Measurements from ENCODE around the gene OR10A2.

The OR10A2 gene, protein sequence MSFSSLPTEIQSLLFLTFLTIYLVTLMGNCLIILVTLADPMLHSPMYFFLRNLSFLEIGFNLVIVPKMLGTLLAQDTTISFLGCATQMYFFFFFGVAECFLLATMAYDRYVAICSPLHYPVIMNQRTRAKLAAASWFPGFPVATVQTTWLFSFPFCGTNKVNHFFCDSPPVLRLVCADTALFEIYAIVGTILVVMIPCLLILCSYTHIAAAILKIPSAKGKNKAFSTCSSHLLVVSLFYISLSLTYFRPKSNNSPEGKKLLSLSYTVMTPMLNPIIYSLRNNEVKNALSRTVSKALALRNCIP

DNA sequence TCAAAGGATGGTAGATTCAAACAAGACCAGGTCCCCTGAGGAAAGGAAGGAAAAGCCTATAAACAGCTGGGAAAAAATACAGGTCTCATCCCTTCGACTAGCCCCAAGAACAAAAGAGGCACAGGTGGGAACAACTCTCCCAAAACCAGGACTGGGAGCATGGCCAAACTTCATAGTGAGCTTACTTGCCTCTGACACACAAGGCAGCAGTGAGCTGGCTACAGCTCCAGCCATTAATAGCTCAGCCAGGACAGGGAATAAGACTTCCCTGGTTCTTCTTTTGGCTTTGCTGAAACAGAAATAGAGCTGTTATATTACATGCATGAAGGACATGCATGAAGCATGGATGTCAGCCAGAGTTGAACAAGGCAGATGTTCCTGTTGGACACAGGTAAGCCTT, at the start of gene OR10A2:
Gene OR10A2, plus strand, starts transcription at position 97 of the 400 bp plus-strand sequence. CDS start 6,698 bp downstream, outside the sequence.
- no peak within 1 kb of the TSS for H3K9ac ChIP-seq (ENCODE audit: low read length in 2 of 2)
- H3K4me3 ChIP-seq (ENCODE audit: low read length in 2 of 2) = no peak within 1 kb of the TSS
- H3K9me3 ChIP-seq (ENCODE audit: control insufficient read depth in 2 of 2, low read length in 2 of 2) = peaks cover 0 to 2% of the 10 kb centered on the region in 2 donors
- no peaks in the 10 kb centered on the region for H3K27me3 ChIP-seq (ENCODE audit: control insufficient read depth in 1 of 2, insufficient read depth in 2 of 2, low read length in 2 of 2)
- H3K36me3 ChIP-seq (ENCODE audit: control insufficient read depth in 2 of 2, insufficient read depth in 2 of 2, low read length in 2 of 2) = no peaks in the 10 kb centered on the region
- H3K27ac ChIP-seq (ENCODE audit: low read length) = no peak within 1 kb of the TSS
- no peaks in the 10 kb centered on the region for H3K4me1 ChIP-seq (ENCODE audit: control insufficient read depth, insufficient read depth, low read length)

DNA sequence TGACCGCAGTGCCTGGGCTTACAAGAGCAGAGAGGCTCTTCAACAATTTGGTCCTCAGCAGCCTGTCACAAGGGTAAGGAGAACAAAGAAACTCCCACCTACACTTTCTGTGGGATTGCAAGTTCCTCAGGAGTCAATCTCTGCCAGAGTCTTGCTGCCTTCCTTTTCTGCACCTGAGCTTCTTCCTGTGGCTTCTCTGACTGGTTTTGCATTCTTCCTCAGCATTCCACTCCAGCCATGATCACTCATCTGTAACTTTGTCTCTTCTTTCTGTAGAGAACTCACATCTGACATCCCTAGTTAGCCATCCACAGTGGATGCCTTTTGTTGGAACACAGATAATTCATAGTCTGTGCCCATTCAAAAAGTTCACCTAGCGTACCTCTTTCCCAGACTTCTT, 49.2 kb upstream of the OR10A2 start:
- no peak overlapping the region for H3K9ac ChIP-seq (ENCODE audit: low read length in 2 of 2)
- no peaks in the 10 kb centered on the region for H3K36me3 ChIP-seq (ENCODE audit: control insufficient read depth in 2 of 2, insufficient read depth in 2 of 2, low read length in 2 of 2)

DNA sequence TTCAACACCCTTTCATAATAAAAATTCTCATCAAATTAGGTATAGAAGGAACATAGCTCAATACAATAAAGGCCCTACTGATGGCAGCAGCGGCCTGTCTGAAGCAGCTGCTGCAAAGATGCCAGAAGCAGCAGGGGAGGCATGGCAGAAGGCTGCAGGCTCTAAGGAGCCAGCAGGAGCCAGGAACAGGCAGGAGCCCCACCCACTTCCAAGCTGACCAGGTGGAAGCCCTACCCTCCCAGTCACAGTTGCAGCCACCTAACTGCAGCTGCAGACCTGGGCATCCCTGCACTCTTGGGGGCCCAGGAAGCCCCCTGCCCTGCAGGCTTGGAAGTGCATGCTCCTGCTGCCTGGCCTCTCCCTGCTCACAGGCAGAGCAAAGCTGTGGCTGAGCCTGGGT, 45.2 kb upstream of the OR10A2 start:
- no peak overlapping the region for H3K27ac ChIP-seq (ENCODE audit: low read length)
- no peak overlapping the region for H3K9ac ChIP-seq (ENCODE audit: low read length in 2 of 2)
- peaks cover 0 to 9% of the 10 kb centered on the region in 2 donors for H3K27me3 ChIP-seq (ENCODE audit: control insufficient read depth in 1 of 2, insufficient read depth in 2 of 2, low read length in 2 of 2)
- H3K4me3 ChIP-seq (ENCODE audit: low read length in 2 of 2) = no peak overlapping the region
- H3K9me3 ChIP-seq (ENCODE audit: control insufficient read depth in 2 of 2, low read length in 2 of 2) = no peaks in the 10 kb centered on the region
- H3K4me1 ChIP-seq (ENCODE audit: control insufficient read depth, insufficient read depth, low read length) = no peaks in the 10 kb centered on the region
- no peaks in the 10 kb centered on the region for H3K36me3 ChIP-seq (ENCODE audit: control insufficient read depth in 2 of 2, insufficient read depth in 2 of 2, low read length in 2 of 2)

More for the DNA sequence above, 49.2 kb upstream of the OR10A2 start:
- no peaks in the 10 kb centered on the region for H3K9me3 ChIP-seq (ENCODE audit: control insufficient read depth in 2 of 2, low read length in 2 of 2)
- H3K4me3 ChIP-seq (ENCODE audit: low read length in 2 of 2) = no peak overlapping the region
- H3K27ac ChIP-seq (ENCODE audit: low read length) = no peak overlapping the region
- H3K4me1 ChIP-seq (ENCODE audit: control insufficient read depth, insufficient read depth, low read length) = no peaks in the 10 kb centered on the region
- peaks cover 0 to 9% of the 10 kb centered on the region in 2 donors for H3K27me3 ChIP-seq (ENCODE audit: control insufficient read depth in 1 of 2, insufficient read depth in 2 of 2, low read length in 2 of 2)

DNA sequence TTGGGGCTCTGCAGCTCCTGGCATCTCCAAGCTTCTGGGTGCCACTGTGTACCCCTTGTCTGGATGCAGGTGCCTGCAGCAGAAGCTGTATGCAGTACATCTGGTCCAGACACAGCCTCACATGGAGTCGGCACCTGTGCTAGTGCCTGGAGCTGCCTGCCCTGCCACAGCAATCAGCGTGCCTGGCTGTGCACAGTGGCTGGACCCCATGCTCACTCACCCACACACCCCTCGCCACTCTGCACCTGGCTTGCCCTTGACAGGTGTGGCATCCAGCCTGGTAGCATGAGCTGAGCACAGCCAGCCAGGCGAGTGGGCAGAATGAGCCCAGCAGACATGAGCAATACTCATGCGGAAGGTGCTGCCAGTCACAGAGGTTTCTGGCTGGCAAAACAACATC, 43.9 kb upstream of the OR10A2 start:
- Histone ChIP-seq H3K4me3 (ENCODE audit: low read length in 2 of 2) (no peak overlapping the region), H3K36me3 (ENCODE audit: control insufficient read depth in 2 of 2, insufficient read depth in 2 of 2, low read length in 2 of 2) (no peaks in the 10 kb centered on the region), H3K4me1 (ENCODE audit: control insufficient read depth, insufficient read depth, low read length) (no peaks in the 10 kb centered on the region), H3K27ac (ENCODE audit: low read length) (no peak overlapping the region), H3K9ac (ENCODE audit: low read length in 2 of 2) (no peak overlapping the region), H3K27me3 (ENCODE audit: control insufficient read depth in 1 of 2, insufficient read depth in 2 of 2, low read length in 2 of 2) (no peaks in the 10 kb centered on the region), H3K9me3 (ENCODE audit: control insufficient read depth in 2 of 2, low read length in 2 of 2) (no peaks in the 10 kb centered on the region)

DNA sequence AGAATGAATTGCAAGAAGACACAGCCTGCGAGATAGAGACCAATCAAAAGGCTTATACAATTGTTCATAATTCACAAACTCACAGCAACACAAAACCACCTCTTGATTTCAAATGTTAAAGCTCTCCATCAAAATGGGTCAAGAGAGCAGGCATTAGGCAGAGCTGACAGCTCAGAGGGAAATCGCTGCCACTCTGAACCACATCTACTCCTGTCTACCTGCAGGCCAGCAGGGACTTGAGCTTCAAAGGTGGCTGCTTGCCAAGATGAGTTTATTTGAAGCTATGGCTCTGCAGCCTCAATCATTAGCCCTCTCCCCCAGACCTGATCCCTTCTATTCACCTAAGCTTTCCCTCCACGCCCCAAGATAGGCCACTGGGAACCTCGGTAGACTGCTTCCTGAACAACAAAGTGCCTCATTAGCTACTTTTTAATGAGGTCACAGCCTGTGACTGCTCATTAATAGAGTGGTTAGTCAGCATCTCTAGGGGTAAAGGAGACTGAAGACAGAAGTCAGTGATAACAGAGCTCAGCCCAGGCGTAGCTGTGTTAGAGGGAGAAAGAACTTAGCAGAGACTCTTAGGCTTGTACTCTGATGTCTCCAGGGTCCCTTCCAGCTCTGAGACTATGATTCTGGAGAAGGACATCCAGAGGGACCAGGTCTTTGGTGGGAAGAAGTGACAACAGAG, 38.6 kb upstream of the OR10A2 start:
- Histone ChIP-seq H3K36me3 (ENCODE audit: control insufficient read depth in 2 of 2, insufficient read depth in 2 of 2, low read length in 2 of 2) (no peaks in the 10 kb centered on the region), H3K4me1 (ENCODE audit: control insufficient read depth, insufficient read depth, low read length) (no peaks in the 10 kb centered on the region), H3K4me3 (ENCODE audit: low read length in 2 of 2) (no peak overlapping the region), H3K27me3 (ENCODE audit: control insufficient read depth in 1 of 2, insufficient read depth in 2 of 2, low read length in 2 of 2) (no peaks in the 10 kb centered on the region), H3K9me3 (ENCODE audit: control insufficient read depth in 2 of 2, low read length in 2 of 2) (no peaks in the 10 kb centered on the region), H3K9ac (ENCODE audit: low read length in 2 of 2) (no peak overlapping the region), H3K27ac (ENCODE audit: low read length) (no peak overlapping the region)

DNA sequence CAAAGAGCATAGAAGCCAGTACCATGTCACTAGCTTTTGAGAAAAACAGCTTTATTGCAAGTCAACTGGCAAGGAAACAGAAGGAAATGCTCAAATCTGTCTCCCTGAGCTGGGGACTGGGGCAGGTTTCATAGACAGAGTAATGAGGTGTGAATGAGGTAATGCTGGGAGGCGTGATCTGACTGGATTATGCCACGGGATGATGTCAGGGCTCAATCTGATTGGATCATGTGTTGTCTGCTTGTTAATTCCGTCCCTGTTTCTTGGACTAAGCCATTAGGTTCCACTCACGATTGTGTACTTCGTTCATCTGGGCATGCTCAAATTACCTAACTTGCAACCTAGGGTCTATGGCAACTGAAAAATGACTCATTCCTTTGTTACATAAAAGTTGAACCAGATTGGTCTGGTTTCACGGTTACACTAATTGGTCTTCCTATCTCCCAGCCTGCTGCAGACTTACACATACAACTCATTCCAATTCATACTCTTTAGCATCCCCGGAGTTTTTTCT, 37.6 kb upstream of the OR10A2 start:
- H3K4me3 ChIP-seq (ENCODE audit: low read length in 2 of 2) = no peak overlapping the region
- H3K9ac ChIP-seq (ENCODE audit: low read length in 2 of 2) = no peak overlapping the region
- no peaks in the 10 kb centered on the region for H3K36me3 ChIP-seq (ENCODE audit: control insufficient read depth in 2 of 2, insufficient read depth in 2 of 2, low read length in 2 of 2)

DNA sequence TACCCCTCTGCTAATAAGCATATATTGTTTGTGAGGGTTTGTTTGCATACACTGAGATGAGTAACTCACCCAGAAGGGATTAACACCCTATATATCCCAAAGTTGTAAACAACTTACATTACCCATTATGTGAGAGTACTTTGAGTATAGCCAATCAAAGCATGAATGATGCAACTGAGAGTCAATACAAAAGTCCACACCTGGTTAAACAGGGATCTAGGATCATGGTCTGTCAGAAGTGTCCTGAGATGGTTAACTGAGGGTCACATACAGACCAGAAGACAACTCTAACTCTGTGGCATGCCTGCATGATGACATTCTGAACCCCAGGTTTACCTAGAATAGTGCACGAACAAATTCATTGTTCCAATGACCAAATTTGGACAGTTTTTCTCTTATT, 34.8 kb upstream of the OR10A2 start:
- Histone ChIP-seq H3K36me3 (ENCODE audit: control insufficient read depth in 2 of 2, insufficient read depth in 2 of 2, low read length in 2 of 2) (no peaks in the 10 kb centered on the region), H3K27me3 (ENCODE audit: control insufficient read depth in 1 of 2, insufficient read depth in 2 of 2, low read length in 2 of 2) (no peaks in the 10 kb centered on the region), H3K9me3 (ENCODE audit: control insufficient read depth in 2 of 2, low read length in 2 of 2) (no peaks in the 10 kb centered on the region), H3K27ac (ENCODE audit: low read length) (no peak overlapping the region), H3K9ac (ENCODE audit: low read length in 2 of 2) (no peak overlapping the region), H3K4me3 (ENCODE audit: low read length in 2 of 2) (no peak overlapping the region), H3K4me1 (ENCODE audit: control insufficient read depth, insufficient read depth, low read length) (no peaks in the 10 kb centered on the region)

More for the DNA sequence above, 37.6 kb upstream of the OR10A2 start:
- H3K9me3 ChIP-seq (ENCODE audit: control insufficient read depth in 2 of 2, low read length in 2 of 2) = no peaks in the 10 kb centered on the region
- H3K4me1 ChIP-seq (ENCODE audit: control insufficient read depth, insufficient read depth, low read length) = no peaks in the 10 kb centered on the region
- no peak overlapping the region for H3K27ac ChIP-seq (ENCODE audit: low read length)
- no peaks in the 10 kb centered on the region for H3K27me3 ChIP-seq (ENCODE audit: control insufficient read depth in 1 of 2, insufficient read depth in 2 of 2, low read length in 2 of 2)

DNA sequence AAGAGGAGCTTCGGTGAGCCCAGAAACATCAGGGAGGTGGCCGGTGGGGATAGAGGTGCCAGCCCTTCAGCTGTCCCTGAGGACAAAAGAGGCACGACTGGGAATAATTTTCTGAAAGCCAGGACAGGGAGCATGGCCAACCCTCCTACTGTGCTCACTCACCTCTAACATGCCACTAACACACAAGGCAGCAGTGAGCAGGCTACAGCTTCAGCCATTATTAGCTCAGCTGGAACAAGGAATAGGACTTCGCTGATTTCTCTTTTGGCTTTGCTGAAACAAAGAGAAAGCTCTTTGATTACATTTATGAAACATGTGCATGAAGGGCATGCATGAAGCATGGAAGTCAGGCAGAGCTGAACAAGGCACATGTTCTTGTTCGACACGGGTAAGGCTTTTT, 29.5 kb upstream of the OR10A2 start:
- Histone ChIP-seq H3K9ac (ENCODE audit: low read length in 2 of 2) (no peak overlapping the region), H3K27ac (ENCODE audit: low read length) (no peak overlapping the region), H3K27me3 (ENCODE audit: control insufficient read depth in 1 of 2, insufficient read depth in 2 of 2, low read length in 2 of 2) (no peaks in the 10 kb centered on the region), H3K4me3 (ENCODE audit: low read length in 2 of 2) (no peak overlapping the region), H3K36me3 (ENCODE audit: control insufficient read depth in 2 of 2, insufficient read depth in 2 of 2, low read length in 2 of 2) (no peaks in the 10 kb centered on the region), H3K4me1 (ENCODE audit: control insufficient read depth, insufficient read depth, low read length) (no peaks in the 10 kb centered on the region), H3K9me3 (ENCODE audit: control insufficient read depth in 2 of 2, low read length in 2 of 2) (no peaks in the 10 kb centered on the region)

DNA sequence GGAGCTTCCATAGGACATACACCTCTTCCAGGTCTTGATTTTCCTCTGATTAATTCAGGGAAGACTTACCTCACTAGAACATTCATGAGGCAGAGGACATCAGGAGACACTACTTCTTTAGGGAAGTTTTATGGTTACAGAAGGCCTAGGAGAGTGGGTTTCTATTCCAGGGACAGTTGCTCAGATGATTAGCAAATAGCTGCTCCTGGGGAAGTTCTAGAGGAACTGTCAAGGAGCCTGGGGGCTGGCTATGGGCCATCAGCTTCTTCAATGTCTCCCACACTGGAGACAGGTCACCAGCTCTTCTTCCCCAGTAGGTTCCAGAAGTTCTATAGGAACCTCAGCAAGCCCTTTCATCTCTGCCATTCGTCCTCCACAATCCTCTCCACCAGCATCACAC, 28.8 kb upstream of the OR10A2 start:
- no peaks in the 10 kb centered on the region for H3K4me1 ChIP-seq (ENCODE audit: control insufficient read depth, insufficient read depth, low read length)
- no peaks in the 10 kb centered on the region for H3K27me3 ChIP-seq (ENCODE audit: control insufficient read depth in 1 of 2, insufficient read depth in 2 of 2, low read length in 2 of 2)
- no peak overlapping the region for H3K4me3 ChIP-seq (ENCODE audit: low read length in 2 of 2)
- no peaks in the 10 kb centered on the region for H3K36me3 ChIP-seq (ENCODE audit: control insufficient read depth in 2 of 2, insufficient read depth in 2 of 2, low read length in 2 of 2)
- no peak overlapping the region for H3K27ac ChIP-seq (ENCODE audit: low read length)
- no peaks in the 10 kb centered on the region for H3K9me3 ChIP-seq (ENCODE audit: control insufficient read depth in 2 of 2, low read length in 2 of 2)
- H3K9ac ChIP-seq (ENCODE audit: low read length in 2 of 2) = no peak overlapping the region

DNA sequence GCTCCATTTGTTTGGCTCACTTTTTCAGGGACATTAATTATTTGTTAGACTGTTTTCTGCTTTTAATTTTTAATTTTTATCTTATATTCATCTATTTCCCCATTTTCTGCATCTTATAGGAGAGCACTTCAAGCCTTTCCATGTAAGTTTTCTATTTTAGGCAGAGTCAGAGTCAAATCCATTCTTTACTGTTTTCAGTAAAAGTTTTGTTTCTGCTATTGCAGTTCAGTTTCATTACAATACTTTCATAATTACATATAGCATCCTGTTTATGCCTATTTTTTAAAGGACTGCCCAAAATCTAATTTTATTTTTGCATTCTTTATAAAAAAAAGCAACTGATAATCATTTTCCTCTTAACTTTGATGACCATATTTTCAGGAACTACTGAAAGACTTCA, 21.2 kb upstream of the OR10A2 start:
- H3K36me3 ChIP-seq (ENCODE audit: control insufficient read depth in 2 of 2, insufficient read depth in 2 of 2, low read length in 2 of 2) = no peaks in the 10 kb centered on the region
- no peaks in the 10 kb centered on the region for H3K9me3 ChIP-seq (ENCODE audit: control insufficient read depth in 2 of 2, low read length in 2 of 2)
- H3K27ac ChIP-seq (ENCODE audit: low read length) = no peak overlapping the region
- H3K9ac ChIP-seq (ENCODE audit: low read length in 2 of 2) = no peak overlapping the region
- no peaks in the 10 kb centered on the region for H3K4me1 ChIP-seq (ENCODE audit: control insufficient read depth, insufficient read depth, low read length)
- H3K27me3 ChIP-seq (ENCODE audit: control insufficient read depth in 1 of 2, insufficient read depth in 2 of 2, low read length in 2 of 2) = no peaks in the 10 kb centered on the region
- no peak overlapping the region for H3K4me3 ChIP-seq (ENCODE audit: low read length in 2 of 2)

DNA sequence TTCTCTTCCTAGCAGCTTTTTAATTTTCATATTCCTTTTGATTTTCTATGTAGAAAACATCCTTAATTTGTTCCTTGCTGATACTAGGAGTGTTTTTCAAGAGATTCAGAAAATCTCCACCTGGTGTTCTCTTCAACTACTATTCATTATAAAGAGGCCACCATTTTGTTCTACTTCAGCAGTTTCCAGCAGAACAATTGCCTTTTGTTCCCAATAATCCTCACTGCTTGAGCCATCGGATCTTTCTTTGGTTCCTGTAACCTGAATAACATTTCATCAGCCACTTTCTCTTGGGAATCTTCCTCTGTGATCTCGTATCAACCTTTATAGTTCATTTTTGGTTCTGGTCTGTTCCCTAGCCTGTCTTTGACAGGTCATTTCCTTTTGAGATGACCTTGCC, 19.2 kb upstream of the OR10A2 start:
- H3K9ac ChIP-seq (ENCODE audit: low read length in 2 of 2) = no peak overlapping the region
- H3K4me1 ChIP-seq (ENCODE audit: control insufficient read depth, insufficient read depth, low read length) = no peaks in the 10 kb centered on the region
- no peak overlapping the region for H3K4me3 ChIP-seq (ENCODE audit: low read length in 2 of 2)
- no peak overlapping the region for H3K27ac ChIP-seq (ENCODE audit: low read length)
- H3K27me3 ChIP-seq (ENCODE audit: control insufficient read depth in 1 of 2, insufficient read depth in 2 of 2, low read length in 2 of 2) = no peaks in the 10 kb centered on the region
- no peaks in the 10 kb centered on the region for H3K9me3 ChIP-seq (ENCODE audit: control insufficient read depth in 2 of 2, low read length in 2 of 2)
- H3K36me3 ChIP-seq (ENCODE audit: control insufficient read depth in 2 of 2, insufficient read depth in 2 of 2, low read length in 2 of 2) = no peaks in the 10 kb centered on the region
